Neural cell (in vitro differentiated cells): Measurements from ENCODE around the gene PRLH. TPM values are rescaled to one million over a fixed set of nuclear protein-coding genes. Genes with fewer than 3 reads are reported as not detected.

Experiments
- H2AFZ ChIP-seq: fragments of 200-600, 300-800 bp; sonication (generic), shearing (Covaris generic); 2 replicates; pipeline ENCODE4 v1.6.0; 2014; ENCODE audit warnings: low read depth, mild to moderate bottlenecking, antibody characterized with exemption, low read length, moderate library complexity
- H3F3A ChIP-seq: fragments of 200-600 bp; shearing (Covaris generic); 2 replicates; pipeline ENCODE4 v1.6.1; 2016; ENCODE audit warnings: mild to moderate bottlenecking, moderate library complexity, mixed read lengths, antibody characterized with exemption, low read length; ENCODE audit not compliant: insufficient read depth, poor library complexity, severe bottlenecking
- H3K27ac ChIP-seq: fragments of 200-600, 300-800 bp; sonication (generic), shearing (Covaris generic); 2 replicates; pipeline ENCODE4 v1.5.1; 2014; ENCODE audit warnings: mild to moderate bottlenecking, low read length, moderate library complexity
- H3K27me3 ChIP-seq: fragments of 300-800, 200-600 bp; sonication (generic), shearing (Covaris generic); 2 replicates; pipeline ENCODE4 v1.6.0; 2014; ENCODE audit warnings: mild to moderate bottlenecking, low read depth, low read length, moderate library complexity; ENCODE audit not compliant: insufficient read depth
- H3K36me3 ChIP-seq: fragments of 300-800, 200-600 bp; sonication (generic), shearing (Covaris generic); 2 replicates; pipeline ENCODE4 v1.5.1; 2014; ENCODE audit warnings: mild to moderate bottlenecking, antibody characterized with exemption, low read length, moderate library complexity; ENCODE audit not compliant: insufficient read depth
- H3K4me2 ChIP-seq: fragments of 300-800, 200-600 bp; sonication (generic), shearing (Covaris generic); 2 replicates; pipeline ENCODE4 v1.6.0; 2014; ENCODE audit warnings: mild to moderate bottlenecking, low read length
- H3K4me3 ChIP-seq: fragments of 300-800, 200-600 bp; sonication (generic), shearing (Covaris generic); 2 replicates; pipeline ENCODE4 v1.5.1; 2014; ENCODE audit warnings: mild to moderate bottlenecking, low read length, moderate library complexity
- H3K79me2 ChIP-seq: fragments of 200-600 bp; shearing (Covaris generic); replicated peaks from 2 replicates; pipeline ENCODE4 v1.6.0; 2014; ENCODE audit warnings: mild to moderate bottlenecking, low read length, moderate library complexity; ENCODE audit not compliant: insufficient read depth
- H3K9ac ChIP-seq: fragments of 300-800, 200-600 bp; sonication (generic), shearing (Covaris generic); 2 replicates; pipeline ENCODE4 v1.6.1; 2016; ENCODE audit warnings: mild to moderate bottlenecking, low read length, mixed read lengths
- H3K9me2 ChIP-seq: fragments of 200-600 bp; shearing (Covaris generic); 2 replicates; pipeline ENCODE4 v1.6.1; 2016; ENCODE audit warnings: mild to moderate bottlenecking, low read length, mixed read lengths; ENCODE audit not compliant: insufficient read depth
- H3K9me3 ChIP-seq: fragments of 200-600, 300-800 bp; sonication (generic), shearing (Covaris generic); 2 replicates; pipeline ENCODE4 v1.6.1; 2016; ENCODE audit warnings: mild to moderate bottlenecking, mixed run types, low read length, moderate library complexity, mixed read lengths
- H4K20me1 ChIP-seq: fragments of 200-600 bp; shearing (Covaris generic); 2 replicates; pipeline ENCODE4 v1.6.1; 2016; ENCODE audit warnings: mild to moderate bottlenecking, mixed run types; ENCODE audit not compliant: insufficient read depth
- CTCF ChIP-seq: fragments of 450-650 bp; IDR thresholded peaks from 2 replicates; pipeline ENCODE4 v1.5.1; 2014; ENCODE audit warnings: antibody characterized with exemption, mild to moderate bottlenecking, moderate library complexity; ENCODE audit not compliant: poor library complexity, severe bottlenecking
- EP300 ChIP-seq: fragments of 450-650 bp; conservative IDR thresholded peaks from 2 replicates; pipeline ENCODE4 v1.6.1; 2014; ENCODE audit warnings: antibody characterized with exemption, mild to moderate bottlenecking, moderate library complexity; ENCODE audit not compliant: poor library complexity, severe bottlenecking
- EZH2 ChIP-seq: fragments of 200-600, 300-800 bp; shearing (Covaris generic), sonication (generic); IDR thresholded peaks from 2 replicates; pipeline ENCODE4 v1.6.1; 2014; ENCODE audit warnings: antibody characterized with exemption, low read length, borderline replicate concordance, mild to moderate bottlenecking; ENCODE audit not compliant: insufficient read depth, poor library complexity, severe bottlenecking
- MXI1 ChIP-seq: fragments of 450-650 bp; conservative IDR thresholded peaks from 2 replicates; pipeline ENCODE4 v1.6.1; 2014; ENCODE audit warnings: antibody characterized with exemption, mild to moderate bottlenecking; ENCODE audit not compliant: poor library complexity, severe bottlenecking
- POLR2AphosphoS5 ChIP-seq: IDR thresholded peaks from 2 replicates; pipeline ENCODE4 v1.6.1; 2012
- RAD21 ChIP-seq: fragments of 450-650 bp; conservative IDR thresholded peaks from 2 replicates; pipeline ENCODE4 v1.6.1; 2014; ENCODE audit warnings: antibody characterized with exemption, mild to moderate bottlenecking, moderate library complexity
- REST ChIP-seq: IDR thresholded peaks from 2 replicates; pipeline ENCODE4 v1.6.1; 2012; ENCODE audit warnings: borderline replicate concordance
- SMC3 ChIP-seq: fragments of 450-650 bp; conservative IDR thresholded peaks from 2 replicates; pipeline ENCODE4 v1.6.1; 2014; ENCODE audit warnings: antibody characterized with exemption, mild to moderate bottlenecking, moderate library complexity; ENCODE audit not compliant: poor library complexity
- TAF1 ChIP-seq: IDR thresholded peaks from 2 replicates; pipeline ENCODE4 v1.6.1; 2012; ENCODE audit warnings: low read depth
- polyA minus RNA-seq: library from RNA; depleted of rRNA, polyadenylated mRNA; stranded (reverse); fragments of >200 nt; gene quantifications from 2 replicates; pipeline ENCODE4 v1.2.3, GENCODE V29; 2014
- polyA plus RNA-seq: library from polyadenylated mRNA; depleted of rRNA; stranded (reverse); fragments of >200 nt; gene quantifications from 2 replicates; pipeline ENCODE4 v1.2.3, GENCODE V29; 2014

PRLH gene, protein sequence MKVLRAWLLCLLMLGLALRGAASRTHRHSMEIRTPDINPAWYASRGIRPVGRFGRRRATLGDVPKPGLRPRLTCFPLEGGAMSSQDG
- not detected in 2 replicates for polyA plus RNA-seq
- not detected in 2 replicates for polyA minus RNA-seq

DNA sequence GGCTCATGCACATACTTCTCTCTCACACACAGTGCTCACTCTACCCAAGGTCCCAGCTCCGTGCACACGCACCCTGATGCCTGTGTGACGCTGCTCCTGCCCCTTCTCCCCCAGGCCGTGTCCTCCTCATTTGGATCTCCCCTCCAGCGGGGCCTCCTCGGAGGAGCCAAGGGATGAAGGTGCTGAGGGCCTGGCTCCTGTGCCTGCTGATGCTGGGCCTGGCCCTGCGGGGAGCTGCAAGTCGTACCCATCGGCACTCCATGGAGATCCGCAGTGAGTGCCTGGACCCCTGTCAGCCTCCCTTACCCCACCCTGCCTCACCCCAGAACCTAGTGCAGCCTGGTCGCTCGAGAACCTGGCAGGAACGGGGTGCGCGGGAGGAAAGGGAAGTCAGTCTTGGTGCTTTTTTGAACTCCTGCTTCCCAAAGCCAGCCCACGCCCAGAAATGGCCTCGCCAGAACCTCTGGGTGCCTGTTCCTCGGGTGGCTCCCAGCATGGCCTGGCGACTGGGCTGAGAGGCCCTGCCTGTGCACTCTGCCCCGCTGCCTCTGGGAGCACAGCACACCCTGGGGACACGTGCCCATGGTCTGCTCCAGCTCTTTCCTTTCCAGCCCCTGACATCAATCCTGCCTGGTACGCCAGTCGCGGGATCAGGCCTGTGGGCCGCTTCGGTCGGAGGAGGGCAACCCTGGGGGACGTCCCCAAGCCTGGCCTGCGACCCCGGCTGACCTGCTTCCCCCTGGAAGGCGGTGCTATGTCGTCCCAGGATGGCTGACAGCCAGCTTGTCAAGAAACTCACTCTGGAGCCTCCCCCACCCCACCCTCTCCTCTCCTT is at the start of gene PRLH:
Gene PRLH, plus strand, starts transcription at position 174 of the 835 bp plus-strand sequence. Its CDS starts 0 bp downstream, at position 174.
- Histone ChIP-seq H3K9me2 (no peaks in the 10 kb centered on the region), H3K36me3 (no peaks in the 10 kb centered on the region), H3K9me3 (no peaks in the 10 kb centered on the region), H3K27me3 (no peaks in the 10 kb centered on the region), H3K79me2 (no peaks in the 10 kb centered on the region), H3F3A (no peaks in the 10 kb centered on the region), H3K27ac (no peak within 1 kb of the TSS), H2AFZ (no peak within 1 kb of the TSS), H3K4me2 (no peak within 1 kb of the TSS), H3K4me3 (no peak within 1 kb of the TSS), H3K9ac (no peak within 1 kb of the TSS), H4K20me1 (no peaks in the 10 kb centered on the region)
- TF ChIP-seq RAD21 (no peak), EZH2 (no peak), TAF1 (no peak), MXI1 (no peak), POLR2AphosphoS5 (no peak), CTCF (no peak), EP300 (no peak), SMC3 (no peak), REST (no peak)

- Histone ChIP-seq H4K20me1 (no peaks in the 10 kb centered on the region), H3K4me3 (no peak overlapping the region), H3K9ac (no peak overlapping the region), H2AFZ (no peak overlapping the region), H3F3A (no peaks in the 10 kb centered on the region), H3K36me3 (no peaks in the 10 kb centered on the region), H3K27me3 (no peaks in the 10 kb centered on the region), H3K9me3 (no peaks in the 10 kb centered on the region), H3K27ac (no peak overlapping the region), H3K4me2 (no peak overlapping the region), H3K79me2 (no peaks in the 10 kb centered on the region), H3K9me2 (no peaks in the 10 kb centered on the region)
- TF ChIP-seq REST (no peak), MXI1 (no peak), CTCF (no peak), EP300 (no peak)
Observed at GRCh38 chr2:237517163-237517562, 49.2 kb upstream of the PRLH start.
